Measurements from ENCODE around the gene APOL1. TPM values are rescaled to one million over a fixed set of nuclear protein-coding genes. Genes with fewer than 3 reads are reported as not detected.
"Not testable (repeated sequence)": the region's sequence is repeated elsewhere in the genome, so short reads cannot be mapped to it uniquely, and the experiment has no call there.

APOL1 gene
- total RNA-seq, 1 donor: 10.3 TPM

DNA sequence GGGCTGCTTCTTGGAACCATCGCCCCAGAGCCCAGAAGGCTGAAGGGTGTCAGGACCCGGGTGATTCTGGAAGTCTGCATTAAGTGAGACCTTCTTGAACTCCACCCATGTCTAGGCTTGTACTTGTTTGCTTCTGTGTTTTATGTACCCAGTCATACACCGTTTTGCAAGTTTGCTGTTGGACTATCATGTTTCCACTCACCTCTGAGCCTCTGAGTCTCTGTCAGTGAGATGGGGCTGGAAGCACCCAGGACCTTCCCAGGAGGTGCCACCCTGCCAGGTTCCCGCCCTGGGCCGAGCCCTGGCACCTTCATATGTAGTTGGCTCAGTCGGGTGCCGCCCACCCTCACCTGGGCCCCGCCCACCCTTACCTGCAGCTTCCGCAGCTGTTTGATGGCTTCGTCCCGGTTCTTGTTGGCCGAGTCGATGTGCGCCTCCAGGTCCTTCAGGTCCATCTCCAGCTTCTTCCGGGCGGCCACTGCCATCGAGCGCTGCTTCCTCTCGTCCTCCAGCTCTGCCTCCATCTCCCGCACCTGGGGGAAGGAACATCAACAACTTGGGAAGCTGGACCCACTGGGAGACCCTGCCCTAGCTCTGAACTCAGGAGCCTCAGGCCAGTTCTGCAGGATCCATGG is 35.1 kb downstream of the APOL1 start:
- TF ChIP-seq, protein P1, sequence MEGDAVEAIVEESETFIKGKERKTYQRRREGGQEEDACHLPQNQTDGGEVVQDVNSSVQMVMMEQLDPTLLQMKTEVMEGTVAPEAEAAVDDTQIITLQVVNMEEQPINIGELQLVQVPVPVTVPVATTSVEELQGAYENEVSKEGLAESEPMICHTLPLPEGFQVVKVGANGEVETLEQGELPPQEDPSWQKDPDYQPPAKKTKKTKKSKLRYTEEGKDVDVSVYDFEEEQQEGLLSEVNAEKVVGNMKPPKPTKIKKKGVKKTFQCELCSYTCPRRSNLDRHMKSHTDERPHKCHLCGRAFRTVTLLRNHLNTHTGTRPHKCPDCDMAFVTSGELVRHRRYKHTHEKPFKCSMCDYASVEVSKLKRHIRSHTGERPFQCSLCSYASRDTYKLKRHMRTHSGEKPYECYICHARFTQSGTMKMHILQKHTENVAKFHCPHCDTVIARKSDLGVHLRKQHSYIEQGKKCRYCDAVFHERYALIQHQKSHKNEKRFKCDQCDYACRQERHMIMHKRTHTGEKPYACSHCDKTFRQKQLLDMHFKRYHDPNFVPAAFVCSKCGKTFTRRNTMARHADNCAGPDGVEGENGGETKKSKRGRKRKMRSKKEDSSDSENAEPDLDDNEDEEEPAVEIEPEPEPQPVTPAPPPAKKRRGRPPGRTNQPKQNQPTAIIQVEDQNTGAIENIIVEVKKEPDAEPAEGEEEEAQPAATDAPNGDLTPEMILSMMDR (IDR thresholded peaks at IDR 0.05; ENCODE audit: insufficient read depth, low read length): no peak
- no peak overlapping the region for H3K4me3 ChIP-seq (ENCODE audit: low read depth, low read length)
- no peak for DNase-seq (ENCODE audit: low read depth)

- H3K4me3 ChIP-seq (ENCODE audit: low read depth, low read length): no peak overlapping the region
- no peak for DNase-seq (ENCODE audit: low read depth)
- TF ChIP-seq, protein P1 (IDR thresholded peaks at IDR 0.05; ENCODE audit: insufficient read depth, low read length): no peak
These were observed 35.9 kb downstream of the APOL1 start for GRCh38 chr22:36288571-36289405.

DNA sequence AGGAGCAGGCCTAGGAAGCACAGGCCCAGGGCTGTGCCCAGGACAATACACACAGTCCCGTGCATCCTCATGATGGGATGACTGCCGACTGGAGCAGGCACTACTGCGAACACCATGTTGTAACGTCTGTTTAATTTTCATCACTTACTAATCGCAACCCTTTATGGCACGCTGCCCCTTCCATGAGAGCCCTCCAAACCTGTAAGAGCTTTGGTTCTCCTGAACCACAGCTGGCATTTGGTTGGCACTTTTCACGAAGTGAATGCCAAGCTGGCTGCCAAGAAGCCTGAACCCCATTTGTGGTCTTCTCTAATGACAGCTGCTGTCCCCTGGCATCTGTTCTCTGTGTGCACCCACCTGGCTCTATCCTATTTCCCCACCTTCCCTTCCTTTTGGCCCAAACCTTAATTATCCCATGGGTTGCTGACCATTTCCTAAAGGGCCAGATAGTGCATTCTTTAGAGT is 36.5 kb downstream of the APOL1 start:
- TF ChIP-seq, protein P1 (IDR thresholded peaks at IDR 0.05; ENCODE audit: insufficient read depth, low read length): no peak
- DNase-seq (ENCODE audit: low read depth): no peak
- H3K4me3 ChIP-seq (ENCODE audit: low read depth, low read length): no peak overlapping the region

- H3K4me3 ChIP-seq (ENCODE audit: low read depth, low read length); DNase-seq (ENCODE audit: low read depth): not testable (repeated sequence)
These were observed 37.0 kb downstream of the APOL1 start for GRCh38 chr22:36289948-36290371.

- H3K4me3 ChIP-seq (ENCODE audit: low read depth, low read length); DNase-seq (ENCODE audit: low read depth): not testable (repeated sequence)
These were observed 37.6 kb downstream of the APOL1 start for GRCh38 chr22:36290391-36291075.

DNA sequence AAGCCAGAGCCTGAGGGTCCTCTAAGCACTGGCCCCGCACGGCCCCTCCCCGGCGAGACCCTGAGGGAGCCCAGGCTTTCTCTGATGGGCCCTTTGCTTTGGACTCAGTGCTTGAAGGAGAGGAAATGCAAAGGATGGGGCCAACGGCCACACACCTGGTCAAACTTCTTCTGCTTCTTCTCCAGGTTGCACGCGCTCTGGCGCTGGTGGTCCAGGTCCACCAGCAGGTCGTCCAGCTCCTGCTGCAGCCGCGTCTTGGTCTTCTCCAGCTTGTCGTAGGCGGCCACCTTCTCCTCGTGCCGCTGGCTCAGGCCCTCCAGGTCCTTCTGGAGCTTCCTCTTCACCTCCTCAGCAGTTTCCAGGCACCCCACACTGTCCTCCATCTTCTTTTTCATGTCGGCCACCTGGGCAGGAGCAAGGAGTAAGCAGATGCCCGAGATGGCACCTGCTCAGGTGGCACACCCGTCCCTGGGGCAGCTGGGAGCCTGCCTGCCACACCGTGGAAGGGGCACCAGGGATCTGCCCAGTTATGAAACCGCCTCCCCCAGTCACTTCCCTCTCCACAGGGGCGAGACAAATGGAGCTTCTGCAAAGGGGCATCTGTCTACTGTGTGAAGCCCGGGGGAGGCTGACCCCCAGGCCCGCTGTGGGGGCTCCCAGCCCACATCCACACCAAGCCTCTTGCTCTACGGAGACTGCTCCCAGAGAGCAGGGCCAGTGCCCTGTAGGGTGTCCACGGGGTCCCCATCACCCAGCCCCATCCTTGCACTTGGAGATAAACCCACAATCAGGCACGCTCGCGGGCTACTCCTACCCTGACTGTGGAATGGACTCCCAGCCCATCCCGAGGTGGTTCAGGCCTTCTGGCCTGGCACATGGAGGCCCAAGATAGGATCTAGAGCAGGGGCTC is 39.2 kb downstream of the APOL1 start:
- H3K4me3 ChIP-seq (ENCODE audit: low read depth, low read length): no peak overlapping the region
- DNase-seq (ENCODE audit: low read depth): no peak
- TF ChIP-seq, protein P1 (IDR thresholded peaks at IDR 0.05; ENCODE audit: insufficient read depth, low read length): no peak

DNA sequence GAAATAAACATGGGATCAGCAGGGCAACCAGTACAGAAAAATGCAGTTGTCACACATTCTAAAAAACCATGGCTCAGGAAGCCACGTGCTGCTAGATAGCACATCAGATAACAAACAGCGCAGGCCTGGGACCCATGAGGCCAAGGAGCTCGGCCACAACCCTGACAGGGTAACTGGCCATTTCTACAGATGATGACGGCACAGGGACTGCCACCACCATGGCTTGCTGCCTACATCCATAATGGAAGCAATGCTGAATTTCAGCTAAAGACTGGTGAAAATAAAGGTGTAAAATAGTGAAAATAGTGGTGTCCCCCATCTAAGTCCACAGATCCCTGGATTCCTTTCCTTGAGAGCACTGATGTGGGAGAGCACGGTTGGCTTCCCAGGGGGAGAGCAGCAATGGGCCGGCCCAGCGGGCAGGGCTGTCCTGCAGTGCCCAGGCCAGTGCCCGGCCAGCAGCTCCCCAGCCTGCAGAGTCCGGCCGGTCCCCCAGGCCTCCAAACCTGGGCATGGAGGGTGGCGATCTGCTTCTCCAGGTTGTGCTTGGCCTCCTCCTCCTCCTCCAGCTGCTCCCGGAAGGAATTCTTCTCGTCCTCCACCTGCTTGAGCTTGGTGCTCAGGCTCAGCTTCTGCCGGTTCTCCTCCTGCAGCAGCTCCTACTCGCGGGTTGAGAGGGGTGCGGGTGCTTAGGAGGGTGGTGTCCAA is 40.0 kb downstream of the APOL1 start:
- H3K4me3 ChIP-seq (ENCODE audit: low read depth, low read length): no peak overlapping the region
- DNase-seq (ENCODE audit: low read depth): no peak
- TF ChIP-seq, protein P1 (IDR thresholded peaks at IDR 0.05; ENCODE audit: insufficient read depth, low read length): no peak
